Fibroblast of skin of right quadriceps (primary cell): Measurements from ENCODE around the gene SOX30.

Source experiments
- DNase-seq: peaks from one replicate; pipeline ENCODE4 v3.0.0-alpha.2; 2013

SOX30 gene

GRCh38 chr5:157659868-157660660 is 7.8 kb upstream of the SOX30 start:
- no peak for DNase-seq

- no peak for DNase-seq
Measured at GRCh38 chr5:157658893-157659292, 6.7 kb upstream of the SOX30 start.

GRCh38 chr5:157657516-157657915 is 5.3 kb upstream of the SOX30 start:
- DNase-seq, result no peak

GRCh38 chr5:157651623-157652376 is 438 bp downstream of the SOX30 start:
- peak; percentile 56 for DNase-seq

- DNase-seq, result no peak
Measured at GRCh38 chr5:157650991-157651611, 1.1 kb downstream of the SOX30 start.

GRCh38 chr5:157649101-157649500 is 3.1 kb downstream of the SOX30 start:
- DNase-seq, result no peak

- DNase-seq, result no peak
Measured at GRCh38 chr5:157648275-157648990, 3.8 kb downstream of the SOX30 start.

- no peak for DNase-seq
Measured at GRCh38 chr5:157640406-157641066, 11.7 kb downstream of the SOX30 start.

- DNase-seq, result no peak
Measured at GRCh38 chr5:157630341-157630740, 21.9 kb downstream of the SOX30 start.

GRCh38 chr5:157626831-157627230 is 25.4 kb downstream of the SOX30 start:
- no peak for DNase-seq

GRCh38 chr5:157624144-157624543 is 28.1 kb downstream of the SOX30 start:
- DNase-seq, result no peak

- DNase-seq, result no peak
Measured at GRCh38 chr5:157620776-157621175, 31.5 kb downstream of the SOX30 start.

GRCh38 chr5:157618191-157618765 is 34.0 kb downstream of the SOX30 start:
- DNase-seq, result no peak

- no peak for DNase-seq
Measured at GRCh38 chr5:157616785-157617184, 35.5 kb downstream of the SOX30 start.

- DNase-seq, result no peak
Measured at GRCh38 chr5:157613385-157614245, 38.6 kb downstream of the SOX30 start.

- no peak for DNase-seq
Measured at GRCh38 chr5:157612581-157612980, 39.7 kb downstream of the SOX30 start.

GRCh38 chr5:157611571-157612476 is 40.4 kb downstream of the SOX30 start:
- DNase-seq, result no peak

- no peak for DNase-seq
Measured at GRCh38 chr5:157610990-157611389, 41.2 kb downstream of the SOX30 start.

GRCh38 chr5:157608972-157609565 is 43.2 kb downstream of the SOX30 start:
- DNase-seq, result no peak
